Prostate gland (tissue), 2 donors: ENCODE data around the gene ATP8B3. TPM values are rescaled to one million over a fixed set of nuclear protein-coding genes. Genes with fewer than 3 reads are reported as not detected.

Experiments used
- DNase-seq: peaks from one replicate; pipeline ENCODE4 v3.0.0-alpha.2; 2019; ENCODE audit warnings: low spot score
- H3K27ac ChIP-seq, 2 donors: fragments of 200-600 bp; sonication (generic); 2 replicates each; pipeline ENCODE4 v1.5.1; 2017 to 2019
- H3K27me3 ChIP-seq: fragments of 200-600 bp; sonication (generic); replicated peaks from 2 replicates; pipeline ENCODE4 v1.5.1; 2019; ENCODE audit not compliant: insufficient read depth
- H3K36me3 ChIP-seq, 2 donors: fragments of 200-600 bp; sonication (generic); 1 replicate in 1 of 2; 2 replicates in 1 of 2; pipeline versions ENCODE4 v1.5.1 to v1.8.1; 2017 to 2019
- H3K4me1 ChIP-seq: fragments of 200-600 bp; sonication (generic); replicated peaks from 2 replicates; pipeline ENCODE4 v1.5.1; 2019
- H3K4me3 ChIP-seq, 2 donors: fragments of 200-600 bp; sonication (generic); 2 replicates each; pipeline ENCODE4 v1.5.1; 2017 to 2019
- H3K9me3 ChIP-seq: fragments of 200-600 bp; sonication (generic); 2 replicates; pipeline ENCODE4 v1.5.1; 2017
- CTCF ChIP-seq, 4 experiments: fragments of 200-600 bp in 2 of 4; fragments of 450-650 bp in 2 of 4; sonication (generic) in 2 of 4; IDR thresholded peaks; 1 replicate in 3 of 4; 2 replicates in 1 of 4; pipeline ENCODE4 v1.5.1; 2016 to 2019; ENCODE audit warnings: antibody characterized with exemption in 4 of 4, mild to moderate bottlenecking in 2 of 4, moderate library complexity in 2 of 4
- POLR2A ChIP-seq: fragments of 450-650 bp; IDR thresholded peaks from one replicate; pipeline ENCODE4 v1.6.1; 2016; ENCODE audit warnings: antibody characterized with exemption, mild to moderate bottlenecking
- POLR2AphosphoS5 ChIP-seq: sonication (generic); formaldehyde crosslinking; IDR thresholded peaks from one replicate; pipeline ENCODE4 v1.6.1; 2017; ENCODE audit warnings: antibody characterized with exemption
- WGBS: methylation state at CpG from one replicate; pipeline ENCODE4 v1.1.5; 2018; 5-methylcytosine and 5-hydroxymethylcytosine counted together
- intact Hi-C: fragments of 100-400 bp; cut with DNase I; formaldehyde crosslinking; loops from one replicate; pipeline ENCODE4 v1.14.2; 2022
- total RNA-seq, 2 donors: library from RNA; depleted of rRNA; stranded (reverse); fragments of >200 nt; gene quantifications; one replicate each; pipeline ENCODE4 v1.1.0, GENCODE V29; 2016

The ATP8B3 gene
- total RNA-seq, 2 donors from 2014 or later, result 0.18 to 4.7 TPM

GRCh38 chr19:1744822-1745563, 67.1 kb downstream of the ATP8B3 start:
- H3K9me3 ChIP-seq, result no peaks in the 10 kb centered on the region
- no peak for DNase-seq
- no peak overlapping the region for H3K4me3 ChIP-seq
- WGBS, result 9% methylated on average over 14 of the region's 19 CpGs
- peaks cover 3% of the 10 kb centered on the region for H3K4me1 ChIP-seq
- TF ChIP-seq CTCF (IDR thresholded peaks at IDR 0.05), result no peak
- no peak for TF ChIP-seq POLR2AphosphoS5
- no peak for TF ChIP-seq POLR2A
- H3K27ac ChIP-seq, result no peak overlapping the region
- peaks cover 45% of the 10 kb centered on the region for H3K27me3 ChIP-seq
- intact Hi-C loops, result no loop called here
- H3K36me3 ChIP-seq, result no peaks in the 10 kb centered on the region

- no peak overlapping the region for H3K27ac ChIP-seq
- TF ChIP-seq CTCF (IDR thresholded peaks at IDR 0.05) (no peak), POLR2AphosphoS5 (no peak), POLR2A (no peak)
- DNase-seq, result no peak
- H3K4me3 ChIP-seq, result no peak overlapping the region
- H3K4me1 ChIP-seq, result no peaks in the 10 kb centered on the region
- no peaks in the 10 kb centered on the region for H3K36me3 ChIP-seq
- peaks cover 37% of the 10 kb centered on the region for H3K27me3 ChIP-seq
- WGBS, result 64% methylated on average over 10 of the region's 10 CpGs
- intact Hi-C loops, result no loop called here
- no peaks in the 10 kb centered on the region for H3K9me3 ChIP-seq
These were observed 67.9 kb downstream of the ATP8B3 start for GRCh38 chr19:1744133-1744665.

GRCh38 chr19:1742989-1743696, 68.9 kb downstream of the ATP8B3 start:
- peaks cover 27% of the 10 kb centered on the region for H3K27me3 ChIP-seq

GRCh38 chr19:1739960-1740629, 72.0 kb downstream of the ATP8B3 start:
- Histone ChIP-seq H3K4me3 (no peak overlapping the region), H3K27me3 (peaks cover 19% of the 10 kb centered on the region), H3K4me1 (no peaks in the 10 kb centered on the region), H3K27ac (no peak overlapping the region), H3K36me3 (no peaks in the 10 kb centered on the region), H3K9me3 (no peaks in the 10 kb centered on the region)
- 91% methylated on average over 11 of the region's 11 CpGs for WGBS
- DNase-seq, result no peak
- intact Hi-C loops, result no loop called here
- TF ChIP-seq POLR2AphosphoS5 (no peak), CTCF (IDR thresholded peaks at IDR 0.05) (no peak), POLR2A (no peak)

More at GRCh38 chr19:1742989-1743696, 68.9 kb downstream of the ATP8B3 start:
- TF ChIP-seq POLR2A (no peak), POLR2AphosphoS5 (no peak), CTCF (IDR thresholded peaks at IDR 0.05) (no peak)
- WGBS, result 87% methylated on average over 33 of the region's 34 CpGs
- H3K9me3 ChIP-seq, result no peaks in the 10 kb centered on the region
- H3K4me3 ChIP-seq, result no peak overlapping the region
- no peaks in the 10 kb centered on the region for H3K4me1 ChIP-seq
- H3K36me3 ChIP-seq, result no peaks in the 10 kb centered on the region
- DNase-seq, result no peak
- no peak overlapping the region for H3K27ac ChIP-seq
- intact Hi-C loops, result no loop called here
